A673 (cell line): Measurements from ENCODE around the gene PLA2G15. TPM values are rescaled to one million over a fixed set of nuclear protein-coding genes. Genes with fewer than 3 reads are reported as not detected.

ENCODE experiments used
- BruUV-seq: library from RNA; stranded (reverse); fragments of 400-500 nt; replicated peaks from 2 replicates; lab custom pipeline; 2021; lab: Mats Ljungman, UMichigan
- CTCF ChIA-PET: fragments of 300-600 bp; sonication (Branson Sonifier 250); formaldehyde crosslinking; loops from one replicate; lab custom pipeline; 2022; ENCODE audit warnings: antibody characterized with exemption; lab: Charles Lee
- POLR2A ChIA-PET: fragments of 300-600 bp; sonication (Branson Sonifier 250); formaldehyde crosslinking; loops from one replicate; lab custom pipeline; 2022; ENCODE audit warnings: antibody characterized with exemption; ENCODE audit not compliant: low non-redundant PET; lab: Charles Lee
- DNase-seq: peaks from one replicate; pipeline ENCODE4 v3.0.0-alpha.2; 2015; ENCODE audit warnings: low spot score
- H3K27ac ChIP-seq: fragments of 200-600 bp; sonication (generic); 2 replicates; pipeline ENCODE4 v1.5.1; 2016; ENCODE audit warnings: mixed run types, low read depth, mild to moderate bottlenecking, mixed read lengths, antibody characterized with exemption, low read length; ENCODE audit not compliant: poor library complexity, severe bottlenecking
- H3K27me3 ChIP-seq: fragments of 200-600 bp; sonication (generic); replicated peaks from 2 replicates; pipeline ENCODE4 v1.6.1; 2017; ENCODE audit warnings: mixed run types, low read depth, mild to moderate bottlenecking, mixed read lengths, antibody characterized with exemption, low read length; ENCODE audit not compliant: insufficient read depth, poor library complexity
- H3K36me3 ChIP-seq: fragments of 200-600 bp; sonication (generic); 2 replicates; pipeline ENCODE4 v1.6.1; 2016; ENCODE audit warnings: mixed run types, mild to moderate bottlenecking, mixed read lengths, antibody characterized with exemption, low read length; ENCODE audit not compliant: insufficient read depth, poor library complexity, severe bottlenecking
- H3K4me1 ChIP-seq: fragments of 200-600 bp; sonication (generic); 2 replicates; pipeline ENCODE4 v1.6.1; 2017; ENCODE audit warnings: mixed run types, mild to moderate bottlenecking, mixed read lengths, antibody characterized with exemption, low read length; ENCODE audit not compliant: insufficient read depth, poor library complexity, severe bottlenecking
- H3K4me3 ChIP-seq: fragments of 200-600 bp; sonication (generic); 2 replicates; pipeline ENCODE4 v1.5.1; 2016; ENCODE audit warnings: low read depth, mixed run types, mild to moderate bottlenecking, mixed read lengths, low read length; ENCODE audit not compliant: poor library complexity, severe bottlenecking
- H3K9me3 ChIP-seq: fragments of 200-600 bp; sonication (generic); 2 replicates; pipeline ENCODE4 v1.6.1; 2016; ENCODE audit warnings: mixed run types, low read depth, mild to moderate bottlenecking, mixed read lengths, antibody characterized with exemption, low read length; ENCODE audit not compliant: poor library complexity, severe bottlenecking
- CTCF ChIP-seq: fragments of 300-800, 200-600 bp; sonication (generic); conservative IDR thresholded peaks from 2 replicates; pipeline ENCODE4 v1.5.1; 2017; ENCODE audit warnings: low read depth, mild to moderate bottlenecking, antibody characterized with exemption, low read length, moderate library complexity, mixed read lengths
- EZH2 ChIP-seq: fragments of 200-600 bp; sonication (generic); IDR thresholded peaks from 2 replicates; pipeline ENCODE4 v1.6.1; 2017; ENCODE audit warnings: borderline replicate concordance, low read depth, mild to moderate bottlenecking, mixed read lengths, antibody characterized with exemption, low read length; ENCODE audit not compliant: poor library complexity, severe bottlenecking
- intact Hi-C: fragments of 100-400 bp; cut with micrococcal nuclease; formaldehyde crosslinking; loops from one replicate; pipeline ENCODE4 v1.10.0; 2022; ENCODE audit not compliant: unreplicated experiment
- total RNA-seq: library from RNA; stranded (reverse); gene quantifications from 2 replicates; pipeline ENCODE4 v1.2.3, GENCODE V29; 2021

The PLA2G15 gene
- total RNA-seq, 1 experiment from 2014 or later: 8.1 TPM

DNA sequence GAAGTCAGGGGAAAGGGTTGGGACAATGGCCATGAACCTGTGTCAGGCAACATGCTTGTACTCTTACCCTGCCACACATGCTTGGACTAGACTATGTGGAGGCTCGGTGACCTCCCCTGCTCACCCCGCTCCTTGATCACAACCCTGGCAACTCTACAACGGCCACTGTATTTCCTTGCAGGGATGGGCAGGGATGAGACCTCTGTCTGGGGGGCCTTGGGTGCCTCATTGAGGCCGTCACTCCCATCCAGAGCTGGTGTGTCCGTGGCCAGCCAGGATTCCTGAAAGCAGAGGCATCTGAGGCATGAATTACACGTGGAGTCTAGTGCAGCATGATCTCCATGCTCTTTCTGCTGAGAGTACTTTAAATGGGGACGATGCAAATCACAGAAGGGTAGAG, 948 bp downstream of the PLA2G15 start:
- no peak overlapping the region for H3K27ac ChIP-seq
- H3K4me1 ChIP-seq: peaks cover 6% of the 10 kb centered on the region
- CTCF ChIA-PET: no interaction called here
- no peaks in the 10 kb centered on the region for H3K27me3 ChIP-seq
- no peaks in the 10 kb centered on the region for H3K36me3 ChIP-seq
- H3K9me3 ChIP-seq: no peaks in the 10 kb centered on the region
- POLR2A ChIA-PET: no interaction called here
- peak overlapping the region; percentile 89 for H3K4me3 ChIP-seq
- TF ChIP-seq CTCF (no peak), EZH2 (no peak)
- no peak for DNase-seq
- intact Hi-C loops: no loop called here
- no TSS peak for BruUV-seq

DNA sequence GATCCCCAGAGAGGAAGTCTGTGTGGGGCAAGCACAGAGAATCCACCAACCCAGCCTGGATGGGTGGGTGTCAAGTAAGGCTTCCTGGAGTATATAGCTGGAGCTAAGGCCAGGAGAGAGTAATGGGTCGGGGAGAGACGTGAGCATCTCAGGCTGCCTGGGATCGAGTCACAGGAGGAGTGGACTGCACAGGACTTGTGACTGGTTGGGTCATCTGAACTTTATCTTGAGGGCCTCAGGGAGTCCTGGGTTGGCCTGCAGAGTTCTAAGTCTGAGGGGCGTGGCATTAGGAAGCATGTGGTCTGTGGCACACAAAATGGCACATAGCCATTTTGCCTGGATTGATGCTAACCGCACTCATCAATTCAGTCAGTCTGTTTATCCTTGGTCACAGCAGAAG, 1.5 kb downstream of the PLA2G15 start:
- ChIA-PET POLR2A (no interaction called here), CTCF (no interaction called here)
- intact Hi-C loops: no loop called here
- Histone ChIP-seq H3K36me3 (no peaks in the 10 kb centered on the region), H3K9me3 (no peaks in the 10 kb centered on the region), H3K27me3 (no peaks in the 10 kb centered on the region), H3K27ac (no peak overlapping the region), H3K4me1 (peaks cover 6% of the 10 kb centered on the region), H3K4me3 (no peak overlapping the region)
- DNase-seq: no peak
- BruUV-seq: no TSS peak
- TF ChIP-seq CTCF (no peak), EZH2 (no peak)

GRCh38 chr16:68247400-68247799, 2.2 kb downstream of the PLA2G15 start:
- TF ChIP-seq CTCF (no peak), EZH2 (no peak)
- intact Hi-C loops: no loop called here
- no TSS peak for BruUV-seq
- ChIA-PET CTCF (no interaction called here), POLR2A (no interaction called here)
- peaks cover 6% of the 10 kb centered on the region for H3K4me1 ChIP-seq
- no peaks in the 10 kb centered on the region for H3K36me3 ChIP-seq
- no peaks in the 10 kb centered on the region for H3K27me3 ChIP-seq
- no peak for DNase-seq
- no peak overlapping the region for H3K4me3 ChIP-seq
- no peak overlapping the region for H3K27ac ChIP-seq
- no peaks in the 10 kb centered on the region for H3K9me3 ChIP-seq
